Astrocyte (in vitro differentiated cells and primary cell): Measurements from ENCODE around the gene PRPSAP1. TPM values are rescaled to one million over a fixed set of nuclear protein-coding genes. Genes with fewer than 3 reads are reported as not detected.
"Not testable (repeated sequence)": the region's sequence is repeated elsewhere in the genome, so short reads cannot be mapped to it uniquely, and the experiment has no call there.

Experiments
- DNase-seq: peaks from one replicate; pipeline ENCODE4 v3.0.0-alpha.2; 2010; ENCODE audit warnings: low read depth
- FAIRE-seq: peaks from 2 replicates; lab custom pipeline; 2011; peaks lifted over from hg19 to GRCh38; lab: Jason Lieb, UNC
- H2AFZ ChIP-seq: 2 replicates; pipeline ENCODE4 v1.6.0; 2012; ENCODE audit warnings: low read depth, low read length, inconsistent platforms
- H3K27ac ChIP-seq: 2 replicates; pipeline ENCODE4 v1.5.1; 2011; ENCODE audit warnings: low read depth, low read length, inconsistent platforms
- H3K27me3 ChIP-seq: 2 replicates; pipeline ENCODE4 v1.6.0; 2011; ENCODE audit warnings: low read length, inconsistent platforms; ENCODE audit not compliant: insufficient read depth
- H3K36me3 ChIP-seq: 2 replicates; pipeline ENCODE4 v1.5.1; 2011; ENCODE audit warnings: low read length, inconsistent platforms; ENCODE audit not compliant: insufficient read depth
- H3K4me1 ChIP-seq: 2 replicates; pipeline ENCODE4 v1.5.1; 2011; ENCODE audit warnings: low read length, inconsistent platforms; ENCODE audit not compliant: insufficient read depth
- H3K4me2 ChIP-seq: 2 replicates; pipeline ENCODE4 v1.6.0; 2012; ENCODE audit warnings: low read length, inconsistent platforms
- H3K4me3 ChIP-seq: 2 replicates; pipeline ENCODE4 v1.5.1; 2011; ENCODE audit warnings: low read depth, mild to moderate bottlenecking, low read length, inconsistent platforms; ENCODE audit not compliant: insufficient read depth
- H3K79me2 ChIP-seq: 2 replicates; pipeline ENCODE4 v1.6.0; 2012; ENCODE audit warnings: mild to moderate bottlenecking, low read length, inconsistent platforms; ENCODE audit not compliant: insufficient read depth
- H3K9ac ChIP-seq: 2 replicates; pipeline ENCODE4 v1.6.0; 2012; ENCODE audit warnings: mild to moderate bottlenecking, low read length, inconsistent platforms
- H3K9me3 ChIP-seq: 2 replicates; pipeline ENCODE4 v1.5.1; 2012; ENCODE audit warnings: low read depth, mild to moderate bottlenecking, low read length, inconsistent platforms; ENCODE audit not compliant: insufficient read depth
- H4K20me1 ChIP-seq: 2 replicates; pipeline ENCODE4 v1.6.0; 2012; ENCODE audit warnings: low read length, inconsistent platforms; ENCODE audit not compliant: insufficient read depth
- H3K27ac Mint-ChIP-seq: one replicate; pipeline ENCODE4 v1.8.0; 2021; ENCODE audit warnings: mild to moderate bottlenecking, mixed read lengths; ENCODE audit not compliant: unreplicated experiment
- H3K27me3 Mint-ChIP-seq: one replicate; pipeline ENCODE4 v1.8.0; 2021; ENCODE audit warnings: low read depth, mixed read lengths; ENCODE audit not compliant: unreplicated experiment
- H3K36me3 Mint-ChIP-seq: one replicate; pipeline ENCODE4 v1.8.0; 2021; ENCODE audit warnings: low read depth, mixed read lengths; ENCODE audit not compliant: unreplicated experiment
- H3K4me1 Mint-ChIP-seq: one replicate; pipeline ENCODE4 v1.8.0; 2021; ENCODE audit warnings: low read depth, mixed read lengths; ENCODE audit not compliant: unreplicated experiment
- H3K4me3 Mint-ChIP-seq: one replicate; pipeline ENCODE4 v1.8.0; 2021; ENCODE audit warnings: mild to moderate bottlenecking, moderate library complexity, mixed read lengths; ENCODE audit not compliant: unreplicated experiment
- H3K9me3 Mint-ChIP-seq: one replicate; pipeline ENCODE4 v1.8.0; 2021; ENCODE audit warnings: mild to moderate bottlenecking, mixed read lengths; ENCODE audit not compliant: unreplicated experiment
- EZH2 ChIP-seq: IDR thresholded peaks from 2 replicates; pipeline ENCODE4 v1.6.1; 2012; ENCODE audit warnings: mild to moderate bottlenecking, low read length, inconsistent platforms; ENCODE audit not compliant: insufficient read depth
- total RNA-seq: library from RNA; stranded (reverse); gene quantifications from 2 replicates; pipeline ENCODE4 v1.2.1, GENCODE V29; 2021
- TF ChIP-seq, protein P1 (sequence below): IDR thresholded peaks from 2 replicates; pipeline ENCODE4 v1.5.1; 2011; ENCODE audit warnings: low read depth, mild to moderate bottlenecking, inconsistent platforms, low read length, moderate library complexity; ENCODE audit not compliant: insufficient read depth

PRPSAP1 gene
- total RNA-seq, 1 donor from 2014 or later: 36.2 TPM

DNA sequence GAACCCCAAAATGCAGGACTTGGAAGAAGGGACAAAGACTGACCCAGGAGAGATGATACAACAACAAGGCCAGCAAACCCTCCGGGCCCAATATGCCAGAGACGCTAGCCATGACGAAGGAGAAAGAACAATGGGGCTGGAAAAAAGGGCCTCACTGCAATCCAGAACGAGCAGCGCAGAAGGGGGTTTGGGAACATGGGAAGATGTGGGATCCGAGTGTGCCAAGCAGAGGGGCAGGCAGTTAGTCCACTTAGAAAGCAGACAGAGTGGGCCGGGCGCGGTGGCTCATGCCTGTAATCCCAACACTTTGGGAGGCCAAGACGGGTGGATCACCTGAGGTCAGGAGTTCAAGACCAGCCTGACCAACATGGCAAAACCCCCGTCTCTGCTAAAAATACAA, 6.8 kb downstream of the PRPSAP1 start:
- not testable (repeated sequence) for H3K9me3 Mint-ChIP-seq, H3K4me2 ChIP-seq, H3K9ac ChIP-seq, H3K27ac ChIP-seq, H3K4me3 ChIP-seq, H3K27ac Mint-ChIP-seq, FAIRE-seq, H3K27me3 Mint-ChIP-seq, H3K27me3 ChIP-seq, H3K4me3 Mint-ChIP-seq, H3K9me3 ChIP-seq, H2AFZ ChIP-seq, H3K4me1 Mint-ChIP-seq, DNase-seq, H3K4me1 ChIP-seq
- Histone ChIP-seq H3K79me2 (peaks cover 32% of the 10 kb centered on the region), H3K36me3 (peaks cover 27% of the 10 kb centered on the region), H4K20me1 (peaks cover 12% of the 10 kb centered on the region)
- H3K36me3 Mint-ChIP-seq: peaks cover 13% of the 10 kb centered on the region

DNA sequence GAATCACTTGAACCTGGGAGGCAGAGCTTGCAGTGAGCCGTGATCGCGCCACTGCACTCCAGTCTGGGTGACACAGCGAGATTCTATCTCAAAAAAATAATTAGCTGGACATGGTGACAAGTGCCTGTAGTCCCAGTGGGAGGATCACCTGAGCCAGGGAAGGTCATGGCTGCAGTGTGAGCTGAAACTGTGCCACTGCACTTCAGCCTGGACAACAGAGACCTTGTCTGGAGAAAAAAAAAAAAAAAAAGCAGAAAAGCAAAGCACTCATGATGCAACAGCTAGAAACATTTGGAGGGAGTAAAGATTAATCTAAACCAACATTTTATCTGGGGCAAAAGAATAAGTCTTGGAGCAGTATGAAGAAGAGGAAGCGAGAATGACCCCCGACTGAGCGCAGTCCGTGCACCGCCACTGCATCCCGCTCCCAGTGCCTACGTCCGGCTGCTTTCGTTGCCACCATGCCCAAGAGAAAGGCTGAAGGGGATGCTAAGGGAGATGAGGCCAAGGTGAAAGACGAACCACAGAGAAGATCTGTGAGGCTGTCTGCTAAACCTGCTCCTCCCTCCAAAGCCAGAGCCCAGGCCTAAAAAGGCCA, 8.2 kb downstream of the PRPSAP1 start:
- no peak for DNase-seq
- Histone ChIP-seq H3K4me3 (no peak overlapping the region), H4K20me1 (peaks cover 9% of the 10 kb centered on the region), H3K9ac (no peak overlapping the region), H2AFZ (no peak overlapping the region), H3K4me1 (no peaks in the 10 kb centered on the region), H3K79me2 (peaks cover 22% of the 10 kb centered on the region), H3K27ac (no peak overlapping the region), H3K4me2 (no peak overlapping the region), H3K27me3 (no peaks in the 10 kb centered on the region), H3K9me3 (no peaks in the 10 kb centered on the region), H3K36me3 (peaks cover 34% of the 10 kb centered on the region)
- Mint-ChIP-seq H3K4me3 (no peak overlapping the region), H3K27me3 (no peaks in the 10 kb centered on the region), H3K9me3 (no peaks in the 10 kb centered on the region), H3K36me3 (peaks cover 12% of the 10 kb centered on the region), H3K4me1 (peaks cover 5% of the 10 kb centered on the region), H3K27ac (peak overlapping the region; percentile 16)
- FAIRE-seq: no peak
- TF ChIP-seq, protein P1, sequence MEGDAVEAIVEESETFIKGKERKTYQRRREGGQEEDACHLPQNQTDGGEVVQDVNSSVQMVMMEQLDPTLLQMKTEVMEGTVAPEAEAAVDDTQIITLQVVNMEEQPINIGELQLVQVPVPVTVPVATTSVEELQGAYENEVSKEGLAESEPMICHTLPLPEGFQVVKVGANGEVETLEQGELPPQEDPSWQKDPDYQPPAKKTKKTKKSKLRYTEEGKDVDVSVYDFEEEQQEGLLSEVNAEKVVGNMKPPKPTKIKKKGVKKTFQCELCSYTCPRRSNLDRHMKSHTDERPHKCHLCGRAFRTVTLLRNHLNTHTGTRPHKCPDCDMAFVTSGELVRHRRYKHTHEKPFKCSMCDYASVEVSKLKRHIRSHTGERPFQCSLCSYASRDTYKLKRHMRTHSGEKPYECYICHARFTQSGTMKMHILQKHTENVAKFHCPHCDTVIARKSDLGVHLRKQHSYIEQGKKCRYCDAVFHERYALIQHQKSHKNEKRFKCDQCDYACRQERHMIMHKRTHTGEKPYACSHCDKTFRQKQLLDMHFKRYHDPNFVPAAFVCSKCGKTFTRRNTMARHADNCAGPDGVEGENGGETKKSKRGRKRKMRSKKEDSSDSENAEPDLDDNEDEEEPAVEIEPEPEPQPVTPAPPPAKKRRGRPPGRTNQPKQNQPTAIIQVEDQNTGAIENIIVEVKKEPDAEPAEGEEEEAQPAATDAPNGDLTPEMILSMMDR: no peak
- no peak for TF ChIP-seq EZH2

DNA sequence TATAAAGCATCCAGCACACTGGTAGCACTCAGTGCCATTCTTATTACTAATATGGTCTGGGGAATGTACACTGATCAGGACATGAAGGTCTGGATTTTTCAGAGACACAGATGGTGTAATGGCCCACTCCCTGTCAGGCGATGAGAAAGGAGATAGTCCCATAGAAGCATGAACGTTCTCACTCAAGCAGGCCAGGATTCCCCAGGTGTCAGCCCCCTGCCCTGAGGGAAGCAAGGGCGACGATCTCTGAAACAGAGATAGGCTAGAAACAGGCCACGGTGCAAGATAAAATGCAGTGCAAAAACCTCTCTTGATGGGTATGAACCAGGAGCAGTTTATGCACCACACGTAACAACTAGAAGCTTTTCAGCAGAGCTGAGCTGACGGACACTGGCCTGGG, 10.6 kb downstream of the PRPSAP1 start:
- TF ChIP-seq, protein P1: no peak
- no peak for TF ChIP-seq EZH2
- no peak overlapping the region for H3K4me3 ChIP-seq
- H3K4me2 ChIP-seq: no peak overlapping the region
- peaks cover 5% of the 10 kb centered on the region for H3K4me1 Mint-ChIP-seq
- no peaks in the 10 kb centered on the region for H3K4me1 ChIP-seq
- DNase-seq (no peak), FAIRE-seq (no peak)
- H4K20me1 ChIP-seq: peaks cover 16% of the 10 kb centered on the region
- H3K79me2 ChIP-seq: peaks cover 19% of the 10 kb centered on the region
- peaks cover 15% of the 10 kb centered on the region for H3K36me3 Mint-ChIP-seq
- H3K27me3 ChIP-seq: no peaks in the 10 kb centered on the region
- H3K27me3 Mint-ChIP-seq: no peaks in the 10 kb centered on the region
- H3K9ac ChIP-seq: no peak overlapping the region
- no peak overlapping the region for H3K27ac Mint-ChIP-seq
- no peaks in the 10 kb centered on the region for H3K9me3 ChIP-seq
- peaks cover 36% of the 10 kb centered on the region for H3K36me3 ChIP-seq
- H3K9me3 Mint-ChIP-seq: no peaks in the 10 kb centered on the region
- no peak overlapping the region for H3K4me3 Mint-ChIP-seq
- H2AFZ ChIP-seq: no peak overlapping the region
- no peak overlapping the region for H3K27ac ChIP-seq
